ENCODE data around the gene SERPINA5. TPM values are rescaled to one million over a fixed set of nuclear protein-coding genes. Genes with fewer than 3 reads are reported as not detected.

Gene SERPINA5
- total and polyA plus RNA-seq, 2 of the 13 experiments (the other 11 are each of a cell fraction or from before 2014, with no cell fraction given): 449 to 498 TPM

DNA sequence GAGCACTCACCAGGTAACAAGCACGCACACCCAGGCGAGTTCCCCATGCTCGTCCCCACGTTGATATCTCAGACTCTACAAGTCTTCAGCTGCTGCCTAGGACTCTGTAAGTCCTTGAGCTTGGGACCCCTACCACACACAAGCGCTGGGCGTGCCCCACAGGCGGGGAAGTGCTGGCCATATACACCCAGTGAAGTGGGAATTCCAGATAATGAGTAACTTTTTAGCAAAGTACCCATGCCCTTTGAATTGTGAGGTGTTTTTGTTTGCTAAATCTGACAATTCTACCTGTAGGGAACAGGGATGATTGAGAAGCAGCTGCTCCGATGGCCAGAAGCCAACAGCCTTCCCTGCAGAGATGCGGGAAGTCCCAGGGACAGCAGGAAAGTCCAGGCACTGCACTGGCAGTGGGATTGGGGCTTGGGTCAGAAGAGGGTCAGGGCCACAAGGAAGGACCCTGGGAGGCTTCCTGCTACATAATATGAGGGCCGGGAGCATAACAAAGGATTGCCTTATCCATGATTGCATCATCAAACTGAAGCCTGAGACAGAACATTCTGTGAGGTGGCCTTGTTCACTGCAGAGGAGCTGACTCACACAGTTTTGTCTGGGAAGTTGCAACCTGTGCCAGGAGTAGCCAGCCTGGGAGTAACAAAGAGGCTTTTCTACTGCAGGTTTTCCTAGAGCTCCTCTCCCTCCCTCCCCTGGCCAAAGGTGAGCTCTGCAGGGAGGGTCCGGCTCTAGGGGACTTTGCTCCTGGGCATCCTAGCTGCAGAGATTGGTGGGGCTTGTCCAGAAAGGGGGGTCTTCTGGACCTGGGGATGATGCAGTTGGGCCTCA lies 17.8 kb downstream of the SERPINA5 start (continued):
- TF ChIP-seq, protein P1, sequence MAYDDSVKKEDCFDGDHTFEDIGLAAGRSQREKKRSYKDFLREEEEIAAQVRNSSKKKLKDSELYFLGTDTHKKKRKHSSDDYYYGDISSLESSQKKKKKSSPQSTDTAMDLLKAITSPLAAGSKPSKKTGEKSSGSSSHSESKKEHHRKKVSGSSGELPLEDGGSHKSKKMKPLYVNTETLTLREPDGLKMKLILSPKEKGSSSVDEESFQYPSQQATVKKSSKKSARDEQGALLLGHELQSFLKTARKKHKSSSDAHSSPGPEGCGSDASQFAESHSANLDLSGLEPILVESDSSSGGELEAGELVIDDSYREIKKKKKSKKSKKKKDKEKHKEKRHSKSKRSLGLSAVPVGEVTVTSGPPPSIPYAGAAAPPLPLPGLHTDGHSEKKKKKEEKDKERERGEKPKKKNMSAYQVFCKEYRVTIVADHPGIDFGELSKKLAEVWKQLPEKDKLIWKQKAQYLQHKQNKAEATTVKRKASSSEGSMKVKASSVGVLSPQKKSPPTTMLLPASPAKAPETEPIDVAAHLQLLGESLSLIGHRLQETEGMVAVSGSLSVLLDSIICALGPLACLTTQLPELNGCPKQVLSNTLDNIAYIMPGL (CRISPR knock-in tag; IDR thresholded peaks at IDR 0.05; ENCODE audit: borderline replicate concordance in 1 of 2, low read depth in 1 of 2): 0 out of 4 replicates have a peak, but pooled peaks of 1 of the 2 experiments have one; percentile 10
- TF ChIP-seq NRL (CRISPR knock-in tag; IDR thresholded peaks at IDR 0.05; ENCODE audit: borderline replicate concordance) (no peak; the same call in 1 of the 2 replicates), ZNF552 (CRISPR knock-in tag; IDR thresholded peaks at IDR 0.05; ENCODE audit: borderline replicate concordance) (no peak), GFI1 (CRISPR knock-in tag; IDR thresholded peaks at IDR 0.05; ENCODE audit: borderline replicate concordance) (peak; percentile 99), ZFY (CRISPR knock-in tag; IDR thresholded peaks at IDR 0.05) (no peak; the same call in 1 of the 2 replicates), ZC3H4 (CRISPR knock-in tag; IDR thresholded peaks at IDR 0.05; ENCODE audit: borderline replicate concordance) (peak; percentile 28), ZNF556 (CRISPR knock-in tag; IDR thresholded peaks at IDR 0.05; ENCODE audit: borderline replicate concordance) (no peak), ZNF33A (CRISPR knock-in tag; IDR thresholded peaks at IDR 0.05; ENCODE audit: borderline replicate concordance) (no peak), ZNF652 (CRISPR knock-in tag; IDR thresholded peaks at IDR 0.05; ENCODE audit: borderline replicate concordance, low read depth) (peak; percentile 26; the same call in 1 of the 2 replicates), SAP130 (CRISPR knock-in tag; IDR thresholded peaks at IDR 0.05; ENCODE audit: low read depth) (no peak; the same call in none of the 2 replicates), EZH2 (conservative IDR thresholded peaks at IDR 0.05; ENCODE audit: low read depth, low read length) (no peak), ZNF530 (CRISPR knock-in tag; IDR thresholded peaks at IDR 0.05; ENCODE audit: low read depth) (no peak), REPIN1 (CRISPR knock-in tag; IDR thresholded peaks at IDR 0.05; ENCODE audit: borderline replicate concordance, low read depth) (peak; percentile 83; the same call in 1 of the 2 replicates), ZNF292 (CRISPR knock-in tag; IDR thresholded peaks at IDR 0.05; ENCODE audit: borderline replicate concordance, low read depth) (peak; percentile 87; the same call in 1 of the 2 replicates), POGZ (CRISPR knock-in tag; IDR thresholded peaks at IDR 0.05) (peak; percentile 85), FOXO1 (CRISPR knock-in tag; IDR thresholded peaks at IDR 0.05) (peak; percentile 91)
- TF ChIP-seq, protein P2, sequence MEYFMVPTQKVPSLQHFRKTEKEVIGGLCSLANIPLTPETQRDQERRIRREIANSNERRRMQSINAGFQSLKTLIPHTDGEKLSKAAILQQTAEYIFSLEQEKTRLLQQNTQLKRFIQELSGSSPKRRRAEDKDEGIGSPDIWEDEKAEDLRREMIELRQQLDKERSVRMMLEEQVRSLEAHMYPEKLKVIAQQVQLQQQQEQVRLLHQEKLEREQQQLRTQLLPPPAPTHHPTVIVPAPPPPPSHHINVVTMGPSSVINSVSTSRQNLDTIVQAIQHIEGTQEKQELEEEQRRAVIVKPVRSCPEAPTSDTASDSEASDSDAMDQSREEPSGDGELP (IDR thresholded peaks at IDR 0.05; ENCODE audit: borderline replicate concordance, low read depth): peak; percentile 98
- TF ChIP-seq, protein P3, sequence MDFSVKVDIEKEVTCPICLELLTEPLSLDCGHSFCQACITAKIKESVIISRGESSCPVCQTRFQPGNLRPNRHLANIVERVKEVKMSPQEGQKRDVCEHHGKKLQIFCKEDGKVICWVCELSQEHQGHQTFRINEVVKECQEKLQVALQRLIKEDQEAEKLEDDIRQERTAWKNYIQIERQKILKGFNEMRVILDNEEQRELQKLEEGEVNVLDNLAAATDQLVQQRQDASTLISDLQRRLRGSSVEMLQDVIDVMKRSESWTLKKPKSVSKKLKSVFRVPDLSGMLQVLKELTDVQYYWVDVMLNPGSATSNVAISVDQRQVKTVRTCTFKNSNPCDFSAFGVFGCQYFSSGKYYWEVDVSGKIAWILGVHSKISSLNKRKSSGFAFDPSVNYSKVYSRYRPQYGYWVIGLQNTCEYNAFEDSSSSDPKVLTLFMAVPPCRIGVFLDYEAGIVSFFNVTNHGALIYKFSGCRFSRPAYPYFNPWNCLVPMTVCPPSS (IDR thresholded peaks at IDR 0.05): no peak
- TF ChIP-seq, protein P4, sequence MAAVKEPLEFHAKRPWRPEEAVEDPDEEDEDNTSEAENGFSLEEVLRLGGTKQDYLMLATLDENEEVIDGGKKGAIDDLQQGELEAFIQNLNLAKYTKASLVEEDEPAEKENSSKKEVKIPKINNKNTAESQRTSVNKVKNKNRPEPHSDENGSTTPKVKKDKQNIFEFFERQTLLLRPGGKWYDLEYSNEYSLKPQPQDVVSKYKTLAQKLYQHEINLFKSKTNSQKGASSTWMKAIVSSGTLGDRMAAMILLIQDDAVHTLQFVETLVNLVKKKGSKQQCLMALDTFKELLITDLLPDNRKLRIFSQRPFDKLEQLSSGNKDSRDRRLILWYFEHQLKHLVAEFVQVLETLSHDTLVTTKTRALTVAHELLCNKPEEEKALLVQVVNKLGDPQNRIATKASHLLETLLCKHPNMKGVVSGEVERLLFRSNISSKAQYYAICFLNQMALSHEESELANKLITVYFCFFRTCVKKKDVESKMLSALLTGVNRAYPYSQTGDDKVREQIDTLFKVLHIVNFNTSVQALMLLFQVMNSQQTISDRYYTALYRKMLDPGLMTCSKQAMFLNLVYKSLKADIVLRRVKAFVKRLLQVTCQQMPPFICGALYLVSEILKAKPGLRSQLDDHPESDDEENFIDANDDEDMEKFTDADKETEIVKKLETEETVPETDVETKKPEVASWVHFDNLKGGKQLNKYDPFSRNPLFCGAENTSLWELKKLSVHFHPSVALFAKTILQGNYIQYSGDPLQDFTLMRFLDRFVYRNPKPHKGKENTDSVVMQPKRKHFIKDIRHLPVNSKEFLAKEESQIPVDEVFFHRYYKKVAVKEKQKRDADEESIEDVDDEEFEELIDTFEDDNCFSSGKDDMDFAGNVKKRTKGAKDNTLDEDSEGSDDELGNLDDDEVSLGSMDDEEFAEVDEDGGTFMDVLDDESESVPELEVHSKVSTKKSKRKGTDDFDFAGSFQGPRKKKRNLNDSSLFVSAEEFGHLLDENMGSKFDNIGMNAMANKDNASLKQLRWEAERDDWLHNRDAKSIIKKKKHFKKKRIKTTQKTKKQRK (IDR thresholded peaks at IDR 0.05; ENCODE audit: low read length): no peak
- TF ChIP-seq, protein P5, sequence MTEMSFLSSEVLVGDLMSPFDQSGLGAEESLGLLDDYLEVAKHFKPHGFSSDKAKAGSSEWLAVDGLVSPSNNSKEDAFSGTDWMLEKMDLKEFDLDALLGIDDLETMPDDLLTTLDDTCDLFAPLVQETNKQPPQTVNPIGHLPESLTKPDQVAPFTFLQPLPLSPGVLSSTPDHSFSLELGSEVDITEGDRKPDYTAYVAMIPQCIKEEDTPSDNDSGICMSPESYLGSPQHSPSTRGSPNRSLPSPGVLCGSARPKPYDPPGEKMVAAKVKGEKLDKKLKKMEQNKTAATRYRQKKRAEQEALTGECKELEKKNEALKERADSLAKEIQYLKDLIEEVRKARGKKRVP (CRISPR knock-in tag; IDR thresholded peaks at IDR 0.05): peak; percentile 95 to 98
